NCI-H446 treated with DMSO at 0.1 percent for 48 hours (cell line): ENCODE measurements around the gene DGKH.
"Not testable (repeated sequence)": the region's sequence is repeated elsewhere in the genome, so short reads cannot be mapped to it uniquely, and the experiment has no call there.

ENCODE experiments used
- DNase-seq: peaks from one replicate; lab custom pipeline; 2025; lab: John Stamatoyannopoulos, UW

The DGKH gene

GRCh38 chr13:42110410-42111155, 62.1 kb downstream of the DGKH start:
- peak; percentile 58 for DNase-seq

GRCh38 chr13:42112864-42113263, 64.4 kb downstream of the DGKH start:
- no peak for DNase-seq

- DNase-seq, result no peak
Measured at GRCh38 chr13:42113478-42113877, 65.0 kb downstream of the DGKH start.

DNA sequence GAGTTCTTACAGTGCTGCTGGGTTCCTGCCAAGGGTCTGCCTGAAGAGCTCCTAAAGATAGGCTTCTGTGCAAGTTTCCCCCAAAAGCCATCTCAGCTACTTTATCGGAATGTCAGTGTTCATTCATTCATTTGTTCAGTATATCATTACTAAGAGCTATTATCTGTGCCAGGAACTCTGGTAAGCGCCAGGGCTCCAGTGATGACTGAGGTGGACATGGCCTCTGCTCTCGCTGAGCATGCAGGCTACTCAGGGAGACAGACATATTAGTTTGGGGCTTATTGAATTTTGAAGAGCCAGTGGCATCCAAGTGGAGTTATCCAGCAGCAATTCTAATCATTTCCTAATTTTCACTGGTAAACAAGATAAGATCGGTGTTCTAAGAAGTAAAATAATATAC, 65.8 kb downstream of the DGKH start:
- DNase-seq, result no peak

DNA sequence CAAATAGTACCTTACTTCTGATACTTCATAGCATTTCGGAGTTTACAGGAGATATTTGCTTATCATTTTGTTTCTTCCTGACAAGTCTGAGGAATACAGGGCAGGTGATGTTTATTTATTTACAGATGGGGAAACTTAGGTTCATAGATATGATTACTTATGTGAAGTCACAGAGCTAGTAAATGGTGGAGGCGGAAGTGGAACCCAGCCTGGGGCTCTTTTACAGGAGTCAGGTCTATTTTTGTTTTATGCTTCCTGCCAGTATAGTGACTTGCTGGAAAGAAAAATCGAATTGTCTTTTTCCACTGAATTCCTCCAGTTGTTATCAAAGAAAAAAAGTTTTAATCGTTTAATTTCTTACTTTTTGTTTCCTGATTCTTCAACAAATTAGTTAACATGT, 66.5 kb downstream of the DGKH start:
- no peak for DNase-seq

DNA sequence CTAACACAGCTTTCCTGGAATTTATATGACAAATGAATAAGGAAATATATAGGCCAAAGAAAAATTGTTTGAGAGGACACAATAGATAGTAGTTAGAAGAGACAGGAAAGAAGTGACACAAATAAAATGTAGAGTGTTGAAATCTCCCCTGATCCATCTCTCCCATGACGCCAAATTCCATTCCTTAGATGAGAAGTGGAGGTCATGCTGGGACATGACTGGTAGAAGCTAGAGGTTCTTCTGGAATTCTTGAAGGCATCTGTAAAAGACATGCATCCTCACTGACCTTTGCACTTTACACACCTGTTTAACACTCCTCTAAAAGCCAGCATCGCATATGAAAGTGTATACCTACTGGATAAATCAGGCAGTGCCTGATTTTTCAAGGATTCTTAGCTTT, 67.8 kb downstream of the DGKH start:
- DNase-seq, result no peak

GRCh38 chr13:42119041-42119440, 70.6 kb downstream of the DGKH start:
- no peak for DNase-seq

GRCh38 chr13:42119875-42120274, 71.4 kb downstream of the DGKH start:
- no peak for DNase-seq

DNA sequence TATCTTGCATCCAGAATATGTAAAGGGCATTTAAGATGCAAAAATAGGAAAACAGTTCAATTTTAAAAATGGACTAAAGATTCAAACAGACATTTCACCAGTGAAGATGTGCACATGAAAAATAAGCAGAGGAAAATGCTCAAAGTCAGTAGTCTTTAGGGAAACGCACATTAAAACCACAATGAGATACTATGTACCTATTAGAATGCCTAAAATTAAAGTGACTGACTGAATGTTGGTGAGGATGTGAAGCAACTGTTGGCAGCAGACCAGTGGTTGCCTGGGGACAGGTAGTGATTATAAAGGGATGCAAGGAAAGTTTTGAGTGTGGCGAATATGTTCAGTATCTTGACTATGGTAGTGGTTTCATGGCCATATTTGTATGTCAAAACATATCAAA, 75.2 kb downstream of the DGKH start:
- no peak for DNase-seq

DNA sequence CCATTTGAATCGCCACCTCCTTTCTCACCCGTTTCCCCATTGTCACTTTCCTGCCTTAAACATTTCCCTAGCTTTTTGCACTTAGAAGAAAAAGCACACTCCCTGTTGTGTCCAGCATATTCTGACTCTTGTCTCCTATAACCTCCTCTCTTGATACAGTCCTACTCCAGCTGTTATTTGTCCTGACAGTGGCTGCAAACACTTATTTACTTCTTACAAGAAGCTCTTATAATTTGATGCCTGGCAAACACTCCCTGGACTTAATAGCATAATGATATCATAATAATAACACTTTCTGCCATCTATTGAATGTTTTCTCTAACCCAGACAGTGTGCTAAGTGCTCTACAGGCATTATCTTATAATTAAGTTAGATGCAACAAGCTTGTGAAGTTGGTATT, 76.6 kb downstream of the DGKH start:
- DNase-seq, result no peak

- no peak for DNase-seq
Measured at GRCh38 chr13:42127047-42127446, 78.6 kb downstream of the DGKH start.

GRCh38 chr13:42129033-42129432, 80.6 kb downstream of the DGKH start:
- DNase-seq, result no peak

GRCh38 chr13:42136518-42136917, 88.1 kb downstream of the DGKH start:
- DNase-seq, result no peak

- no peak for DNase-seq
Measured at GRCh38 chr13:42137856-42138537, 89.5 kb downstream of the DGKH start.

DNA sequence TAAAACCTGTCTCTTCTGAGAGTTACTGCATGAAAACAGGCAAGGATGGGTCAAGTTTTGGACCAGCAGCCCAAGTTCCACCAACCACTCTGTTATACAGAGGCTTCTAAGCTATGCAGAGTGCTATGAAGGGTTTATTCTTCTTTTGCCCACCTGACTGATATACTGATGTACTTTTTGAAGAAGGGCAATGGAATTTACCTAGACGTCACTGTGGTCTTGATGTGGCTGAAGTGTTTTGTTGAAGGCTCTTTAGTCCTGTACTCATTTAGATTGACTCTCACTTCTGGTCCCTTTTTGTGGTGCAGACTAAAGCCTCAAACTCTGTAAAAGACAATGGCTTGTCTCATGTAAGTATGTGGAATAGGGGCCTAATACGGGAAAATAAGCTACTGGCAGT, 92.0 kb downstream of the DGKH start:
- no peak for DNase-seq

DNA sequence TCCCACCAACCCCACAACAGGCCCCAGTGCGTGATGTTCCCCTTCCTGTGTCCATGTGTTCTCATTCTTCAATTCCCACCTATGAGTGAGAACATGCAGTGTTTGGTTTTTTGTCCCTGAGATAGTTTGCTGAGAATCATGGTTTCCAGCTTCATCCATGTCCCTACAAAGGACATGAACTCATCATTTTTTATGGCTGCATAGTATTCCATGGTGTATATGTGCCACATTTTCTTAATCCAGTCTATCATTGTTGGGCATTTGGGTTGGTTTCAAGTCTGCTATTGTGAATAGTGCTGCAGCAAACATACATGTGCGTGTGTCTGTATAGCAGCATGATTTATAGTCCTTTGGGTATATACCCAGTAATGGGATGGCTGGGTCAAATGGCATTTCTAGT, 92.6 kb downstream of the DGKH start:
- not testable (repeated sequence) for DNase-seq

DNA sequence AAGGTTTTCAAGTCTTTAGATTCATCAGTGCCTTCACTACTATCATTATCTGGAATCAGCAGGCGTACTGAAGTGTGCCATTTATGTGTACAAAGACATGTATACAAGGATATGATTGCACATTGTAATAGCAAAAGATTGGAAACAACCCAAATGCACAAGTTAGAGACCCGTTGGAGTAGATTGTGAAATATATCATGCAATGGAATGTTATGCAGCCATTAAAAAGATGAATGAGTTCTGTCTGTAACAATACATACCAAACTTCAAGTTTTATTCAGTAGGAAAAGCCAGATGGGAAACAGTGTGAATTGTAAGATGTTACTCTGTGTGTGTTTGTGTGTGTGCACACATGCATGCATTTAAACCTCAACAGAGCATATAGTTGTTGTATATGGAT, 97.9 kb downstream of the DGKH start:
- no peak for DNase-seq

- no peak for DNase-seq
Measured at GRCh38 chr13:42148538-42148937, 100.1 kb downstream of the DGKH start.

DNA sequence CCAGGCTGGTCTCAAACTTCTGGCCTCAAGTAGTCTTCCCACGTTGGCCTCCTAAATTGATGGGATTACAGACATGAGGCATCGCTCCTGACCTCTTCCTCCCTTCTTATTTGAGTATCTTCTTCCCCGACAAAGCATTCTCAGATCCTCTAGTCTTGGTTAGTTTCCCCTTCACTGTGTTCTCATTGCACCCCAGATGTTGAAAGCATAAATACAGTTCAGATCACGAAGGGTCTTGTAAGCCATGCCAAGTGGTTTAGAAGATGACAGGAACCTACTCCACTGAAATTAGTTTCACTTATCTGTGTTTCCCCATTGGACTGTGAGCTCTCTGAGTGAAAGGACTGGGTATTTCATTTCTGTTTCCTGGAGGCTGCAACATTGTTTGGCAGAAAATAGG, 100.7 kb downstream of the DGKH start:
- DNase-seq, result no peak

DNA sequence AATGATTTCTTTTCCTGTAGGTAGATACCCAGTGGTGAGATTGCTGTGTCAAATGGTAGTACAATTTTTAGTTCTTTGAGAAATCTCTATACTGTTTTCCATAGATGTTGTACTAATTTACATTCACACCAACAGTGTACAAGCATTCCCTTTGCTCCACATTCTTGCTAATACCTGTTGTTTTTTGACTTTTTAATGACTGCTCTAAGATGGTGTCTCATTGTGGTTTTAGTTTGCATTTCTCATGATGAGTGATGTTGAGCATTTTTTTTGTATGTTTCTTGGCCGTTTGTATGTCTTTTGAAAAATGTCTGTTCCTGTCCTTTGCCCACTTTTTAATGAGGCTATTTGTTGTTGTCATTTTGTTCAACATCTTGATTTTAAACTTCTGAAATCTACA, 103.3 kb downstream of the DGKH start:
- no peak for DNase-seq

GRCh38 chr13:42152495-42152894, 104.0 kb downstream of the DGKH start:
- no peak for DNase-seq

GRCh38 chr13:42153199-42154113, 105.0 kb downstream of the DGKH start:
- no peak for DNase-seq

DNA sequence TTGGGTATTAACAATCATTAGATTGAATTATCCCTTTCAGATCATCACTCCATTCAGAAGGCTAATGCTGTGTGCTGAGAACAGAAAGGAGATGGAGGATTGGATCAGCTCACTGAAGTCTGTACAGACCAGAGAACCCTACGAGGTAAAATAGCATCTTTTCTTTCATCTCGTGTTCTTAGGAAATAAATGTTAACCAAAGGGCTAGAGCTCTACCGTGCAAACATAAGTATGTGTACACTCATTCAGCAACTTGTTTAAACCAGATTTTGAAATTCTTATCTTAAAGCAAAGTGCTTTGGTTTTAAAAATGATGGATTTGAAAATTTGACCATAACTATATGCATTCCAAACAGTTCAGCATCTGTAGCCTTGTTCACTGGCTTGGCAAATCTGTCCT, 106.8 kb downstream of the DGKH start:
- DNase-seq, result no peak
